ENCODE measurements around the gene TMEM201. TPM values are rescaled to one million over a fixed set of nuclear protein-coding genes. Genes with fewer than 3 reads are reported as not detected.
"Not testable (repeated sequence)": the region's sequence is repeated elsewhere in the genome, so short reads cannot be mapped to it uniquely, and the experiment has no call there.

TMEM201 gene
- polyA plus RNA-seq, 4 donors, result 0.67 to 8.5 (median 3.7) TPM

GRCh38 chr1:9612871-9613624, 24.3 kb downstream of the TMEM201 start:
- FAIRE-seq (no peak), DNase-seq (no peak)
- peaks cover 0 to 60% (median 2%) of the 10 kb centered on the region in 3 donors for H3K36me3 ChIP-seq (ENCODE audit: control insufficient read depth in 3 of 3, insufficient read depth in 2 of 3, low read depth in 1 of 3, low read length in 3 of 3)
- 86 to 89% (median 87%) methylated on average over 19 to 20 of the region's 20 CpGs for WGBS, 3 donors
- no peak overlapping the region for H3K4me3 ChIP-seq (ENCODE audit: low read depth in 1 of 3, low read length in 3 of 3)
- no peaks in the 10 kb centered on the region for H3K27me3 ChIP-seq (ENCODE audit: control insufficient read depth in 3 of 3, insufficient read depth in 3 of 3, low read length in 3 of 3)
- no peaks in the 10 kb centered on the region for H3K9me3 ChIP-seq (ENCODE audit: control insufficient read depth in 2 of 2, insufficient read depth in 1 of 2, low read depth in 1 of 2, low read length in 1 of 2)
- H3K27ac ChIP-seq (ENCODE audit: low read depth in 1 of 3, low read length in 2 of 3), result no peak overlapping the region
- no peaks in the 10 kb centered on the region for H3K4me1 ChIP-seq (ENCODE audit: control insufficient read depth in 3 of 3, insufficient read depth in 2 of 3, low read depth in 1 of 3, low read length in 2 of 3)

DNA sequence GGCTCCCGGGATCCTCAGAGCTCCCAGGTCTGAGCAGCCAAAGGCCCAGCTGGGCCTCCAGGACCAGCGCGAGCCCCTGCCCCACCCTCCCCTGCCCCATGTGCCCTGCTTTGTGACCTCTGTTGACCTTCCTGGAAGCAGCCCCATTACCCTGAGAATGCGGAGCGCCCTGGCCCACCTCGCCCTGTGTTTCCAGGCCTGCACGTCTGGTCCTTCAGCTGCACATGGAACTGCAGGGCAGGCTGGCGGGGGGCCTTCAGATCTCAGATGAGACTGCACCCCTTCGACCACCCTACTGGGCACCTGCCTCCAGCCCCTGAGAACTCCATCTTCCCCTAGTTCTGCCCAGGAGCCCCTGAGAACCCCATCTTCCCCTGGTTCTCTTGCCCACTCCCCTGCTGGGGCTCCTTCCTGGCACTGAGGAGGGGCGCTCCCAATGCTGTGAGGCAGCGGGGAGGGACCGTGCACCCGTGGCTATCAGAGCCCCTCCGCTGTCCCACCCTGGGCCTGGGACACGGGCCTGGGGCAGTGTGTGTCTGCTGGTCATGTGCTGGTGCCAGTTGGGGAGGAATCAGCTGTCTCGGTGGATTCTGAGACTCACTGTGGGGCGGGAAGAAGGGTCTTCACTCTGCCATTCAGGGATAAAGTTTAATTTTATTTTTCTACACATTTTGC, 25.1 kb downstream of the TMEM201 start:
- H3K4me1 ChIP-seq (ENCODE audit: control insufficient read depth in 3 of 3, insufficient read depth in 2 of 3, low read depth in 1 of 3, low read length in 2 of 3), result no peaks in the 10 kb centered on the region
- H3K36me3 ChIP-seq (ENCODE audit: control insufficient read depth in 3 of 3, insufficient read depth in 2 of 3, low read depth in 1 of 3, low read length in 3 of 3), result peaks cover 0 to 53% (median 2%) of the 10 kb centered on the region in 3 donors
- 87 to 90% (median 88%) methylated on average over 13 to 17 of the region's 17 CpGs for WGBS, 3 donors
- FAIRE-seq, result no peak
- DNase-seq, result no peak
- no peak overlapping the region for H3K4me3 ChIP-seq (ENCODE audit: low read depth in 1 of 3, low read length in 3 of 3)
- no peaks in the 10 kb centered on the region for H3K9me3 ChIP-seq (ENCODE audit: control insufficient read depth in 2 of 2, insufficient read depth in 1 of 2, low read depth in 1 of 2, low read length in 1 of 2)
- no peak overlapping the region for H3K27ac ChIP-seq (ENCODE audit: low read depth in 1 of 3, low read length in 2 of 3)
- H3K27me3 ChIP-seq (ENCODE audit: control insufficient read depth in 3 of 3, insufficient read depth in 3 of 3, low read length in 3 of 3), result no peaks in the 10 kb centered on the region

- Histone ChIP-seq H3K36me3 (ENCODE audit: control insufficient read depth in 3 of 3, insufficient read depth in 2 of 3, low read depth in 1 of 3, low read length in 3 of 3) (peaks cover 0 to 36% (median 2%) of the 10 kb centered on the region in 3 donors), H3K27me3 (ENCODE audit: control insufficient read depth in 3 of 3, insufficient read depth in 3 of 3, low read length in 3 of 3) (peaks cover 0 to 4% (median 0%) of the 10 kb centered on the region in 3 donors), H3K4me1 (ENCODE audit: control insufficient read depth in 3 of 3, insufficient read depth in 2 of 3, low read depth in 1 of 3, low read length in 2 of 3) (no peaks in the 10 kb centered on the region), H3K4me3 (ENCODE audit: low read depth in 1 of 3, low read length in 3 of 3) (no peak overlapping the region), H3K27ac (ENCODE audit: low read depth in 1 of 3, low read length in 2 of 3) (no peak overlapping the region), H3K9me3 (ENCODE audit: control insufficient read depth in 2 of 2, insufficient read depth in 1 of 2, low read depth in 1 of 2, low read length in 1 of 2) (no peaks in the 10 kb centered on the region)
- FAIRE-seq (no peak), DNase-seq (peak; percentile 43 to 44)
- WGBS, 3 donors, result 49 to 51% (median 49%) methylated on average over 16 of the region's 16 CpGs
Measured at GRCh38 chr1:9615316-9616063, 26.8 kb downstream of the TMEM201 start.

- FAIRE-seq, result no peak
- DNase-seq, result no peak
- WGBS, 3 donors, result 75 to 80% (median 76%) methylated on average over 18 of the region's 18 CpGs
- Histone ChIP-seq H3K4me3 (ENCODE audit: low read depth in 1 of 3, low read length in 3 of 3) (no peak overlapping the region), H3K36me3 (ENCODE audit: control insufficient read depth in 3 of 3, insufficient read depth in 2 of 3, low read depth in 1 of 3, low read length in 3 of 3) (no peaks in the 10 kb centered on the region), H3K9me3 (ENCODE audit: control insufficient read depth in 2 of 2, insufficient read depth in 1 of 2, low read depth in 1 of 2, low read length in 1 of 2) (no peaks in the 10 kb centered on the region), H3K27me3 (ENCODE audit: control insufficient read depth in 3 of 3, insufficient read depth in 3 of 3, low read length in 3 of 3) (peaks cover 0 to 4% (median 0%) of the 10 kb centered on the region in 3 donors), H3K4me1 (ENCODE audit: control insufficient read depth in 3 of 3, insufficient read depth in 2 of 3, low read depth in 1 of 3, low read length in 2 of 3) (no peaks in the 10 kb centered on the region), H3K27ac (ENCODE audit: low read depth in 1 of 3, low read length in 2 of 3) (no peak overlapping the region)
Measured at GRCh38 chr1:9618909-9619679, 30.4 kb downstream of the TMEM201 start.

- Histone ChIP-seq H3K9me3 (ENCODE audit: control insufficient read depth in 2 of 2, insufficient read depth in 1 of 2, low read depth in 1 of 2, low read length in 1 of 2) (no peaks in the 10 kb centered on the region), H3K27ac (ENCODE audit: low read depth in 1 of 3, low read length in 2 of 3) (no peak overlapping the region), H3K4me3 (ENCODE audit: low read depth in 1 of 3, low read length in 3 of 3) (no peak overlapping the region), H3K27me3 (ENCODE audit: control insufficient read depth in 3 of 3, insufficient read depth in 3 of 3, low read length in 3 of 3) (peaks cover 0 to 4% (median 0%) of the 10 kb centered on the region in 3 donors), H3K4me1 (ENCODE audit: control insufficient read depth in 3 of 3, insufficient read depth in 2 of 3, low read depth in 1 of 3, low read length in 2 of 3) (no peaks in the 10 kb centered on the region), H3K36me3 (ENCODE audit: control insufficient read depth in 3 of 3, insufficient read depth in 2 of 3, low read depth in 1 of 3, low read length in 3 of 3) (no peaks in the 10 kb centered on the region)
- DNase-seq, result no peak
- FAIRE-seq, result no peak
Measured at GRCh38 chr1:9621032-9621431, 32.3 kb downstream of the TMEM201 start.

- Histone ChIP-seq H3K9me3 (ENCODE audit: control insufficient read depth in 2 of 2, insufficient read depth in 1 of 2, low read depth in 1 of 2, low read length in 1 of 2) (no peaks in the 10 kb centered on the region), H3K4me3 (ENCODE audit: low read depth in 1 of 3, low read length in 3 of 3) (no peak overlapping the region), H3K27me3 (ENCODE audit: control insufficient read depth in 3 of 3, insufficient read depth in 3 of 3, low read length in 3 of 3) (peaks cover 0 to 11% (median 0%) of the 10 kb centered on the region in 3 donors), H3K4me1 (ENCODE audit: control insufficient read depth in 3 of 3, insufficient read depth in 2 of 3, low read depth in 1 of 3, low read length in 2 of 3) (no peaks in the 10 kb centered on the region), H3K27ac (ENCODE audit: low read depth in 1 of 3, low read length in 2 of 3) (no peak overlapping the region), H3K36me3 (ENCODE audit: control insufficient read depth in 3 of 3, insufficient read depth in 2 of 3, low read depth in 1 of 3, low read length in 3 of 3) (no peaks in the 10 kb centered on the region)
- WGBS, 3 donors, result 92 to 100% (median 98%) methylated on average over 2 of the region's 2 CpGs
- DNase-seq (no peak), FAIRE-seq (no peak)
Measured at GRCh38 chr1:9624081-9624480, 35.4 kb downstream of the TMEM201 start.

DNA sequence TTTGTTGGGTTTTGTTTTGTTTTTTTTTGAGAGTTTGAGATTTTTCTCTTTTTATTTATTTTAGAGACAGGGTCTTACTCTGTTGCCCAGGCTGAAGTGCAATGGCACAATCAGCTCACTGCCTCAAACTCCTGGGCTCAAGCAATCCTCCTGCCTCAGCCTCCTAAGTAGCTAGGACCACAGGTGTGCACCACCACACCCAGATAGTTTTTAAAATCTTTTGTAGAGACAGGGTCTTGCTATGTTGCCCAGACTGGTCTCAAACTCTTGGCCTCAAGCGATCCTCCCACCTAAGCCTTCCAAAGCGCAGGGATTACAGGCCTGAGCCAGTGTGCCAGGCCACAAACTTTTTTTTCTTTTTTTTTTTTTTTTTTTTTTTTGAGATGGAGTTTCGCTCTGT, 36.3 kb downstream of the TMEM201 start:
- FAIRE-seq, DNase-seq: not testable (repeated sequence)

GRCh38 chr1:9626201-9626608, 37.5 kb downstream of the TMEM201 start:
- Histone ChIP-seq H3K4me1 (ENCODE audit: control insufficient read depth in 3 of 3, insufficient read depth in 2 of 3, low read depth in 1 of 3, low read length in 2 of 3) (no peaks in the 10 kb centered on the region), H3K27me3 (ENCODE audit: control insufficient read depth in 3 of 3, insufficient read depth in 3 of 3, low read length in 3 of 3) (peaks cover 0 to 15% (median 0%) of the 10 kb centered on the region in 3 donors), H3K4me3 (ENCODE audit: low read depth in 1 of 3, low read length in 3 of 3) (no peak overlapping the region), H3K27ac (ENCODE audit: low read depth in 1 of 3, low read length in 2 of 3) (no peak overlapping the region), H3K9me3 (ENCODE audit: control insufficient read depth in 2 of 2, insufficient read depth in 1 of 2, low read depth in 1 of 2, low read length in 1 of 2) (no peaks in the 10 kb centered on the region), H3K36me3 (ENCODE audit: control insufficient read depth in 3 of 3, insufficient read depth in 2 of 3, low read depth in 1 of 3, low read length in 3 of 3) (no peaks in the 10 kb centered on the region)
- WGBS, 3 donors, result 63 to 70% (median 67%) methylated on average over 9 of the region's 9 CpGs
- FAIRE-seq, result no peak
- DNase-seq, result no peak

More for the DNA sequence above, 36.3 kb downstream of the TMEM201 start:
- peaks cover 0 to 14% (median 0%) of the 10 kb centered on the region in 3 donors for H3K27me3 ChIP-seq (ENCODE audit: control insufficient read depth in 3 of 3, insufficient read depth in 3 of 3, low read length in 3 of 3)
- WGBS, 3 donors, result 95 to 100% (median 100%) methylated on average over 2 to 3 of the region's 3 CpGs
- not testable (repeated sequence) for H3K27ac ChIP-seq (ENCODE audit: low read depth in 1 of 3, low read length in 2 of 3); H3K4me3 ChIP-seq (ENCODE audit: low read depth in 1 of 3, low read length in 3 of 3); H3K4me1 ChIP-seq (ENCODE audit: control insufficient read depth in 3 of 3, insufficient read depth in 2 of 3, low read depth in 1 of 3, low read length in 2 of 3); H3K36me3 ChIP-seq (ENCODE audit: control insufficient read depth in 3 of 3, insufficient read depth in 2 of 3, low read depth in 1 of 3, low read length in 3 of 3); H3K9me3 ChIP-seq (ENCODE audit: control insufficient read depth in 2 of 2, insufficient read depth in 1 of 2, low read depth in 1 of 2, low read length in 1 of 2)
